OCI-LY1 (cell line): Measurements from ENCODE around the gene DUSP1.

Source experiments
- CTCF ChIP-seq: fragments of 200-600 bp; sonication (generic), shearing (Covaris generic); IDR thresholded peaks from 2 replicates; pipeline ENCODE4 v1.5.1; 2017; ENCODE audit warnings: mild to moderate bottlenecking, antibody characterized with exemption, low read length, moderate library complexity, mixed read lengths
- EZH2 ChIP-seq: fragments of 200-600 bp; sonication (generic), shearing (Covaris generic); IDR thresholded peaks from 2 replicates; pipeline ENCODE4 v1.8.0; 2017; ENCODE audit warnings: borderline replicate concordance, mixed run types, mild to moderate bottlenecking, antibody characterized with exemption, low read length, moderate library complexity, mixed read lengths

GRCh38 chr5:172766287-172767108, 4.5 kb downstream of the DUSP1 start:
- TF ChIP-seq EZH2 (no peak), CTCF (no peak)
